ENCODE results near the gene LFNG. TPM values are rescaled to one million over a fixed set of nuclear protein-coding genes. Genes with fewer than 3 reads are reported as not detected.

LFNG gene
- 41.0 and 45.6 TPM in 2 replicates for total RNA-seq

GRCh38 chr7:2519119-2519930, at the start of gene LFNG:
LFNG (plus strand) TSS chr7:2519774; CDS start chr7:2519862, 88 bp downstream.
- H3K4me1 Mint-ChIP-seq (ENCODE audit: low read depth): peaks cover 27% of the 10 kb centered on the region
- H3K27me3 Mint-ChIP-seq (ENCODE audit: low read depth): peaks cover 3% of the 10 kb centered on the region
- peak; percentile 82 for DNase-seq (ENCODE audit: low spot score)
- intact Hi-C loops (cut with micrococcal nuclease): loop anchor here (1.0 kb wide), 1 partner anchor 40 kb away; no protein-coding TSS in a partner anchor
- H3K27ac Mint-ChIP-seq: peak within 1 kb of the TSS; percentile 79
- no peaks in the 10 kb centered on the region for H3K9me3 Mint-ChIP-seq
- peak within 1 kb of the TSS; percentile 98 for H3K4me3 Mint-ChIP-seq (ENCODE audit: low read depth)
- peaks cover 6% of the 10 kb centered on the region for H3K36me3 Mint-ChIP-seq (ENCODE audit: low read depth)

- H3K27me3 Mint-ChIP-seq (ENCODE audit: low read depth): peaks cover 14% of the 10 kb centered on the region
- H3K4me1 Mint-ChIP-seq (ENCODE audit: low read depth): no peaks in the 10 kb centered on the region
- H3K27ac Mint-ChIP-seq: no peak overlapping the region
- intact Hi-C loops (cut with micrococcal nuclease): no loop called here
- H3K36me3 Mint-ChIP-seq (ENCODE audit: low read depth): no peaks in the 10 kb centered on the region
- no peak overlapping the region for H3K4me3 Mint-ChIP-seq (ENCODE audit: low read depth)
- H3K9me3 Mint-ChIP-seq: no peaks in the 10 kb centered on the region
- no peak for DNase-seq (ENCODE audit: low spot score)
These were observed 49.2 kb upstream of the LFNG start for GRCh38 chr7:2470204-2471021.

GRCh38 chr7:2471022-2471329, 48.6 kb upstream of the LFNG start:
- Mint-ChIP-seq H3K27ac (no peak overlapping the region), H3K4me3 (ENCODE audit: low read depth) (no peak overlapping the region), H3K27me3 (ENCODE audit: low read depth) (peaks cover 13% of the 10 kb centered on the region), H3K36me3 (ENCODE audit: low read depth) (no peaks in the 10 kb centered on the region), H3K9me3 (no peaks in the 10 kb centered on the region), H3K4me1 (ENCODE audit: low read depth) (no peaks in the 10 kb centered on the region)
- DNase-seq (ENCODE audit: low spot score): no peak
- intact Hi-C loops (cut with micrococcal nuclease): no loop called here

- H3K4me1 Mint-ChIP-seq (ENCODE audit: low read depth): no peaks in the 10 kb centered on the region
- peaks cover 11% of the 10 kb centered on the region for H3K27me3 Mint-ChIP-seq (ENCODE audit: low read depth)
- H3K4me3 Mint-ChIP-seq (ENCODE audit: low read depth): no peak overlapping the region
- no peak for DNase-seq (ENCODE audit: low spot score)
- intact Hi-C loops (cut with micrococcal nuclease): no loop called here
- no peaks in the 10 kb centered on the region for H3K36me3 Mint-ChIP-seq (ENCODE audit: low read depth)
- H3K9me3 Mint-ChIP-seq: no peaks in the 10 kb centered on the region
- H3K27ac Mint-ChIP-seq: no peak overlapping the region
These were observed 48.2 kb upstream of the LFNG start for GRCh38 chr7:2471396-2471795.

GRCh38 chr7:2472739-2473138, 46.8 kb upstream of the LFNG start:
- Mint-ChIP-seq H3K27me3 (ENCODE audit: low read depth) (peaks cover 11% of the 10 kb centered on the region), H3K4me3 (ENCODE audit: low read depth) (no peak overlapping the region), H3K27ac (no peak overlapping the region), H3K4me1 (ENCODE audit: low read depth) (peaks cover under 1% of the 10 kb centered on the region), H3K36me3 (ENCODE audit: low read depth) (no peaks in the 10 kb centered on the region), H3K9me3 (no peaks in the 10 kb centered on the region)
- intact Hi-C loops (cut with micrococcal nuclease): no loop called here
- no peak for DNase-seq (ENCODE audit: low spot score)

GRCh38 chr7:2473496-2474180, 45.9 kb upstream of the LFNG start:
- no peak for DNase-seq (ENCODE audit: low spot score)
- Mint-ChIP-seq H3K27ac (no peak overlapping the region), H3K27me3 (ENCODE audit: low read depth) (peaks cover 11% of the 10 kb centered on the region), H3K4me1 (ENCODE audit: low read depth) (peaks cover 2% of the 10 kb centered on the region), H3K9me3 (no peaks in the 10 kb centered on the region), H3K4me3 (ENCODE audit: low read depth) (no peak overlapping the region), H3K36me3 (ENCODE audit: low read depth) (no peaks in the 10 kb centered on the region)
- intact Hi-C loops (cut with micrococcal nuclease): no loop called here

GRCh38 chr7:2474224-2474623, 45.4 kb upstream of the LFNG start:
- H3K4me3 Mint-ChIP-seq (ENCODE audit: low read depth): no peak overlapping the region
- H3K36me3 Mint-ChIP-seq (ENCODE audit: low read depth): no peaks in the 10 kb centered on the region
- no peak for DNase-seq (ENCODE audit: low spot score)
- H3K4me1 Mint-ChIP-seq (ENCODE audit: low read depth): peaks cover 2% of the 10 kb centered on the region
- intact Hi-C loops (cut with micrococcal nuclease): no loop called here
- H3K27ac Mint-ChIP-seq: no peak overlapping the region
- H3K9me3 Mint-ChIP-seq: no peaks in the 10 kb centered on the region
- peaks cover 12% of the 10 kb centered on the region for H3K27me3 Mint-ChIP-seq (ENCODE audit: low read depth)

GRCh38 chr7:2474813-2475677, 44.5 kb upstream of the LFNG start:
- H3K4me1 Mint-ChIP-seq (ENCODE audit: low read depth): peaks cover 2% of the 10 kb centered on the region
- H3K27ac Mint-ChIP-seq: no peak overlapping the region
- no peaks in the 10 kb centered on the region for H3K36me3 Mint-ChIP-seq (ENCODE audit: low read depth)
- no peak for DNase-seq (ENCODE audit: low spot score)
- H3K4me3 Mint-ChIP-seq (ENCODE audit: low read depth): no peak overlapping the region
- intact Hi-C loops (cut with micrococcal nuclease): loop anchor here (5.0 kb wide), 1 partner anchor 207 kb away; no protein-coding TSS in a partner anchor
- H3K27me3 Mint-ChIP-seq (ENCODE audit: low read depth): peaks cover 9% of the 10 kb centered on the region
- H3K9me3 Mint-ChIP-seq: no peaks in the 10 kb centered on the region

GRCh38 chr7:2475678-2476015, 43.9 kb upstream of the LFNG start:
- Mint-ChIP-seq H3K4me1 (ENCODE audit: low read depth) (peaks cover 2% of the 10 kb centered on the region), H3K4me3 (ENCODE audit: low read depth) (no peak overlapping the region), H3K9me3 (no peaks in the 10 kb centered on the region), H3K27me3 (ENCODE audit: low read depth) (peaks cover 4% of the 10 kb centered on the region), H3K36me3 (ENCODE audit: low read depth) (no peaks in the 10 kb centered on the region), H3K27ac (no peak overlapping the region)
- intact Hi-C loops (cut with micrococcal nuclease): loop anchor here (2.0 to 5.0 kb wide), 3 partner anchors 79 to 235 kb away; partner anchors contain the start of gene BRAT1
- DNase-seq (ENCODE audit: low spot score): no peak

GRCh38 chr7:2476298-2476697, 43.3 kb upstream of the LFNG start, which contains the start of gene GRIFIN:
GRIFIN (minus strand) TSS chr7:2476398; CDS start chr7:2476383, 15 bp downstream.
- Mint-ChIP-seq H3K4me1 (ENCODE audit: low read depth) (peaks cover 2% of the 10 kb centered on the region), H3K36me3 (ENCODE audit: low read depth) (no peaks in the 10 kb centered on the region), H3K27me3 (ENCODE audit: low read depth) (peaks cover 3% of the 10 kb centered on the region), H3K27ac (no peak within 1 kb of the TSS), H3K4me3 (ENCODE audit: low read depth) (no peak within 1 kb of the TSS), H3K9me3 (no peaks in the 10 kb centered on the region)
- DNase-seq (ENCODE audit: low spot score): no peak
- intact Hi-C loops (cut with micrococcal nuclease): loop anchor here (2.0 to 5.0 kb wide), 3 partner anchors 79 to 235 kb away; partner anchors contain the start of gene BRAT1

GRCh38 chr7:2476776-2477446, 42.7 kb upstream of the LFNG start:
- intact Hi-C loops (cut with micrococcal nuclease): loop anchor here (1.0 to 5.0 kb wide), 4 partner anchors 53 to 234 kb away; partner anchors contain the start of gene BRAT1
- no peaks in the 10 kb centered on the region for H3K9me3 Mint-ChIP-seq
- H3K4me1 Mint-ChIP-seq (ENCODE audit: low read depth): peaks cover 2% of the 10 kb centered on the region
- H3K36me3 Mint-ChIP-seq (ENCODE audit: low read depth): no peaks in the 10 kb centered on the region
- no peak overlapping the region for H3K27ac Mint-ChIP-seq
- no peak for DNase-seq (ENCODE audit: low spot score)
- no peak overlapping the region for H3K4me3 Mint-ChIP-seq (ENCODE audit: low read depth)
- H3K27me3 Mint-ChIP-seq (ENCODE audit: low read depth): peaks cover 3% of the 10 kb centered on the region

All from activated T-helper 2 cell treated with anti-CD3 and anti-CD28 coated beads, Interferon-gamma antibody, Interleukin-2, Interleukin-4, amounts not matched to agents 10 μg/mL and 5 μg/mL and 100 μg/mL, durations not matched to agents 14 hours and 24 hours and 36 hours (primary cell).